ENCODE data around the gene TMSB10. TPM values are rescaled to one million over a fixed set of nuclear protein-coding genes. Genes with fewer than 3 reads are reported as not detected.
A peak's percentile ranks its signal among the peaks of the same experiment; 100 is the strongest.
"Not testable (repeated sequence)": the region's sequence is repeated elsewhere in the genome, so short reads cannot be mapped to it uniquely, and the experiment has no call there.

Gene TMSB10
- total RNA-seq, 4 donors from 2014 or later, result 2,816 to 4,346 (median 4,048) TPM

DNA sequence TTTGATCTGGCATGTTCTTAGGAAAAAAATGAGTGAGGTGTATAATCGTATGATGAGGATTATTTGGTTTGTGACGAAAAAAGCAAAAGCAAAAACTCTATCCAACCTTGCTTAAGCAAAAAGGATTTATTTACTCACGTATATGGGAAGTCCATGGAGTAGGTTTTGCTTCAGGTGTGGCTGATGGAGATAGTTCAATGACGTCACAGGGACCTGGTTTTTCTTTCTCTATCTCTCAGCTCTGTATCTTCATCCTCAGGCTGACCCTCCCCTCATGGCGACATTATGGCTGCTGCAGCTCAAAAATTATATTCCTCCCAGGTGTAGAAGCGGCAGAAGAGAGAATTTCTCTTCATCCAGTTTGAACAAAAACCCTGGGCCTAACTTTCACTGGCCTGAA lies 8.9 kb downstream of the TMSB10 start:
- no peak for DNase-seq (ENCODE audit: low spot score)
- no peak for ATAC-seq (ENCODE audit: low FRiP score)
- TF ChIP-seq, protein P1, sequence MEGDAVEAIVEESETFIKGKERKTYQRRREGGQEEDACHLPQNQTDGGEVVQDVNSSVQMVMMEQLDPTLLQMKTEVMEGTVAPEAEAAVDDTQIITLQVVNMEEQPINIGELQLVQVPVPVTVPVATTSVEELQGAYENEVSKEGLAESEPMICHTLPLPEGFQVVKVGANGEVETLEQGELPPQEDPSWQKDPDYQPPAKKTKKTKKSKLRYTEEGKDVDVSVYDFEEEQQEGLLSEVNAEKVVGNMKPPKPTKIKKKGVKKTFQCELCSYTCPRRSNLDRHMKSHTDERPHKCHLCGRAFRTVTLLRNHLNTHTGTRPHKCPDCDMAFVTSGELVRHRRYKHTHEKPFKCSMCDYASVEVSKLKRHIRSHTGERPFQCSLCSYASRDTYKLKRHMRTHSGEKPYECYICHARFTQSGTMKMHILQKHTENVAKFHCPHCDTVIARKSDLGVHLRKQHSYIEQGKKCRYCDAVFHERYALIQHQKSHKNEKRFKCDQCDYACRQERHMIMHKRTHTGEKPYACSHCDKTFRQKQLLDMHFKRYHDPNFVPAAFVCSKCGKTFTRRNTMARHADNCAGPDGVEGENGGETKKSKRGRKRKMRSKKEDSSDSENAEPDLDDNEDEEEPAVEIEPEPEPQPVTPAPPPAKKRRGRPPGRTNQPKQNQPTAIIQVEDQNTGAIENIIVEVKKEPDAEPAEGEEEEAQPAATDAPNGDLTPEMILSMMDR (IDR thresholded peaks at IDR 0.05), result no peak

DNA sequence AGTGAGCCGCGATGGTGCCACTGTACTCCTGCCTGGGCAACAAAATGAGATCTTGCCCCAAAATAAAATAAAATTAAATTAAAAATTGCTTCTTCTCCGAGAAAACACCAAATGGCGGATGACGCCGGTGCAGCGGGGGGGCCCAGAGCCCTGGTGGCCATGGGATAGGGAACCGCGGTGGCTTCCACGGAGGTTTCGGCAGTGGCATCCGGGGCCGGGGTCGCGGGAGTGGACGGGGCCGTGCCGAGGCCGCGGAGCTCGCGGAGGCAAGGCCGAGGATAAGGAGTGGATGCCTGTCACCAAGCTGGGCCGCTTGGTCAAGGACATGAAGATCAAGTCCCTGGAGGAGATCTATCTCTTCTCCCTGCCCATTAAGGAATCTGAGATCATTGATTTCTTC lies 10.2 kb downstream of the TMSB10 start:
- not testable (repeated sequence) for DNase-seq (ENCODE audit: low spot score); ATAC-seq (ENCODE audit: low FRiP score)

- not testable (repeated sequence) for DNase-seq (ENCODE audit: low spot score); ATAC-seq (ENCODE audit: low FRiP score)
These were observed 12.4 kb downstream of the TMSB10 start for GRCh38 chr2:84917821-84918220.

DNA sequence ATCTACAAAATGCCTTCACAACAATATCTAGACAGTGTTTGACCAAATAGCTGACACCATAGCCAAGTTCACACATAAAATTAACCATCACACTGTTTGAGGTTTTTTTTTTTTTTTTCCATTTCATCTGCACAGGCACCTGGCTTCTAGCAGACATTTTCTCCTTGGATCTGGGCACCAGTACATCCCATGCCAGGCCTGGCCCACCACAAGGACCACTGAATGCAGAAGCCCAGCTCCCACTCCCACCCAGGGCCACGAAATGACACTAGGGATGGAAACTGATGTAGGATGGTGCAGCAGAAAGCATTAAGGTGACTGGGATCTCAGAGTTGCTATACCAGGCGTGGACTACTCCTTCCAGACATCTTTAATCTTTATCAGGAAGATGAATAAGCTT lies 13.0 kb downstream of the TMSB10 start:
- TF ChIP-seq, protein P1 (IDR thresholded peaks at IDR 0.05), result no peak
- DNase-seq (ENCODE audit: low spot score) (no peak), ATAC-seq (ENCODE audit: low FRiP score) (no peak)

DNA sequence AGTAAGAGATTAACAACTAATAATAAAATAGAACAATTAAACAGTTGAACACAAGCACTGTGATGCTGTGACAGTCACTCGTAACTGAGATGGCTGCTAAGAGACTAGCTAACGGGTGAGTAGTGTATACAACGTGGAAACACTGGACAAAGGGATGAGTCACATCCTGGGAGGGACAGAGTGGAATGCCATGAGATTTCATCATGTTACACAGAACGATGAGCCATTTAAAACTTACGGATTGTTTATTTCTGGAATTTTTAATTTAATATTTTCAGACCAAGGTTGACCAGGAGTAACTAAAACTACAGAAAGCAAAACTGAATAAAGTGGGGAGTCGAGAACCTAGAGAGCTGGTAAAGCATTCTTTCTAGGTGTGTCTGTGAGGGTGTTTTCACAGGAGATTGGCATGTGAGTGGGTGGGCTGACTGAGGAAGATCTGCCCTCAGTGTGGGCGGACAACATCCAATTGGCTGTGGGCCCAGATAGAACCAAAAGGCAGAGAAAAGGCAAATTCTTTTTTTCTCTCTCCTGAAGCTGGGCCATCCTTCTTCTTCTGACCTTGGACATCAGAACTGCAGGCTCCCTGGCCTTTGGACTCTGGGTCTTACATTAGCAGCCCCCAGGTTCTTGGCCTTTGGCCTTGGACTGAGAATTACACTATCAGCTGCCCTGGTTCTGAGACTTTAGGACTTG lies 14.6 kb downstream of the TMSB10 start:
- ATAC-seq (ENCODE audit: low FRiP score), result peak; percentile 98
- TF ChIP-seq, protein P1 (IDR thresholded peaks at IDR 0.05), result no peak
- DNase-seq (ENCODE audit: low spot score), result no peak

DNA sequence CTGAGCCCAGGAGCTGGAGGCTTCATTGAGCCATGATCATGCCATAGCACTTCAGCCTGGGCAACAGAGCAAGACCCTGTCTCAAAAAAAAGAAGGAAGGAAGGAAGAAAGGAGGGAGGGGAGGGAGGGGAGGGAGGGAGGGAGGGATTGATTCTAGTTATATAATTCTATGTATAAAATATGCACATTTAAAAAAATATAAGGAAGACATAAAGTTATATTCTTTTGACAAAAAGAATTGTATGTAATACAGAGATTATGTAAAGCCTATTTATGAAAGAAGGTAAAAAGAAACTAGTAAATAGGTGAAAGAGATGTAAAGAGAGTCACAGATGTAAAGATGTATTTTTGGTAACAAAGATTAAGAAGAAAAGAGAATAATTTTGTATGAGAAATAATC lies 17.6 kb downstream of the TMSB10 start:
- DNase-seq (ENCODE audit: low spot score) (no peak), ATAC-seq (ENCODE audit: low FRiP score) (no peak)
- TF ChIP-seq, protein P1 (IDR thresholded peaks at IDR 0.05), result no peak

GRCh38 chr2:84924173-84925106 lies 19.0 kb downstream of the TMSB10 start:
- ATAC-seq (ENCODE audit: low FRiP score) (peak; percentile 24), DNase-seq (ENCODE audit: low spot score) (no peak)
- TF ChIP-seq, protein P1 (IDR thresholded peaks at IDR 0.05), result no peak

GRCh38 chr2:84925336-84925723 lies 19.9 kb downstream of the TMSB10 start:
- ATAC-seq (ENCODE audit: low FRiP score), result no peak
- DNase-seq (ENCODE audit: low spot score), result no peak

More at GRCh38 chr2:84925336-84925723, 19.9 kb downstream of the TMSB10 start:
- TF ChIP-seq, protein P1 (IDR thresholded peaks at IDR 0.05), result no peak

Data from omental fat pad (tissue), 4 donors.